GM04503 (cell line): ENCODE data around the gene ZHX3.
"Not testable (repeated sequence)": the region's sequence is repeated elsewhere in the genome, so short reads cannot be mapped to it uniquely, and the experiment has no call there.

Experiments
- DNase-seq: peaks from one replicate; pipeline ENCODE4 v3.0.0-alpha.2; 2012; ENCODE audit warnings: low read depth

Gene ZHX3

GRCh38 chr20:41256516-41256915 lies 61.0 kb downstream of the ZHX3 start:
- DNase-seq = no peak

DNA sequence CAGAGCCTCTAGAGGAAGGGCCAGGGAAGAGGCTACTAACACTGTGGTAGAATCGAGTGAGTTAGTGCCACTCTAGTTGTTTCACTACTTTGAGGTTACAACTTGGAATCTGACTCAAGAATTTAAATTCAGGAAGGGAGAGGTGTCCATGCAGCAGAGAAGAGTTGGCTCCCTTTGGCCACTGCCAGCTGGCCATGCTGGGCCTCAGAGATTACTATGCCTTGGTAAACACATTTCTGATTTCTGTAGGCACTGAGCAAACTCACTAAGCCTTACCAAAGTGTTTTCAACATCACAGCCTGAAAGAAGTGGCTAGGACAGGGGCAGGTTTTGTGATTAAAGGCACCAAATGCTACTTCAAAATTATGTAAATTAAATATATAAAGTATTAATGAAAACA lies 61.9 kb downstream of the ZHX3 start:
- no peak for DNase-seq

DNA sequence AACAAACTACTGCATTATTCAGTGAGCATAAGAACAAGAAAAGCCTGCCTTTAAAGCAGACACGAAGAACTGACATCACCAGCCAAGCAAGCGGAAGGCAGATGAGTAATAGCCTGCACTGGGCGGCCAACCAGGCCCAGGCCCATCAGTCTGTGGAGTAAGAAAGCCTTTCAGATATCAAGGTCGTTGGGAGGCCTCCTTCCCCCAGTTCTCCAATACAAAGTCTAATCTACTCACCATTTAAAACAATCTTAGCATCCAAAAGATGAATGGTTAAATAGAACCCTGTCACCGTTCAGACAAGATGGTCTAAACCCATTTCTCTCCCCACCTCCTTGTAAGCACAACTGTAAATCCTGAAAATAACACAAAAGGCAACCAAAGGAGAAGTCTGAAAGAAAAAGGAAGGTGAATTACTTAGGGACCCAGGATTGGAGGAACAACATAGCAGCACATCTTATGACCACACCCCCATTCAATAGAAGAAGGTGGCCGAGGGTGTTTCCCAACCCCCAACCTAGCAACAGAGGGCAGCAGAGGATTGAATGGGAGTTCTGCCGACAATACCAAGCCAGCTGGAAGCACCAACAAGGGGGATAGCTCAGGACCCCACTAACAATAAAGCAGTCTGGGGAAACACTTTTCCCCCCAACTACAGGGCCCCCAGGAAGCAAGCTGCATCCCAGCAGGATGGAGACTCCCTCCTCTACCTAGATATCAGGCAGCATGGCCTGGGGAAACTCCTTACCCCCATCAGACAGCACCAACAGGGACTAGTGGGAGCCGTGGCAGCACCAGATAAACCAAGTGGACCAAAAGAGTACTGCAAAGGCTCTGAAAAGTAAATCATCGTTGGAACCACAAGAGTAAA lies 67.9 kb downstream of the ZHX3 start:
- peak; percentile 34 for DNase-seq

GRCh38 chr20:41248368-41249024 lies 69.0 kb downstream of the ZHX3 start:
- no peak for DNase-seq

GRCh38 chr20:41247523-41248367 lies 69.8 kb downstream of the ZHX3 start:
- DNase-seq = no peak

- DNase-seq = no peak
These were observed 72.3 kb downstream of the ZHX3 start for GRCh38 chr20:41245086-41245707.

- no peak for DNase-seq
These were observed 74.7 kb downstream of the ZHX3 start for GRCh38 chr20:41242807-41243206.

DNA sequence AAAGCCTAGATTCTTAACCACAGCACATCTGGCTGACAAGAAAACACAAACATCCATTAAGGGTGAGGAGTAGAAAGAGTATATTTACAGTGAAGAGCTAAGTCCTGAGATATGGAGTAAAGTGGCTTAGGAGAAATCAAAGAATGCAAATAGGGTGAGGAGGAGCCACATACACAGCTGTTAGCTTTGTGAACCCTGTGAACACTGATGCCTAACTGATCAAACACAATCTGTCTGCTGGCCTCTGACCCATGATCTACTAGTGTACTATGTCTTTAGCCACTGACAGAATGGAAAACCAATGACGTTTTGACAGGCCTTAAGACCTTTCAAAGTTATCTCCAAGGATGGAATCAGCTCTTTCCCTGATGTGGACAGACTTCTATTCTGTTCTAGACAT lies 75.2 kb downstream of the ZHX3 start:
- no peak for DNase-seq

GRCh38 chr20:41237233-41237632 lies 80.3 kb downstream of the ZHX3 start:
- DNase-seq = not testable (repeated sequence)

- DNase-seq = not testable (repeated sequence)
These were observed 80.7 kb downstream of the ZHX3 start for GRCh38 chr20:41236818-41237217.

GRCh38 chr20:41234546-41234945 lies 83.0 kb downstream of the ZHX3 start:
- DNase-seq = no peak

GRCh38 chr20:41234041-41234440 lies 83.5 kb downstream of the ZHX3 start:
- no peak for DNase-seq

- peak; percentile 77 for DNase-seq
These were observed 84.3 kb downstream of the ZHX3 start for GRCh38 chr20:41232973-41233926.

- DNase-seq = no peak
These were observed 86.4 kb downstream of the ZHX3 start for GRCh38 chr20:41231136-41231535.

DNA sequence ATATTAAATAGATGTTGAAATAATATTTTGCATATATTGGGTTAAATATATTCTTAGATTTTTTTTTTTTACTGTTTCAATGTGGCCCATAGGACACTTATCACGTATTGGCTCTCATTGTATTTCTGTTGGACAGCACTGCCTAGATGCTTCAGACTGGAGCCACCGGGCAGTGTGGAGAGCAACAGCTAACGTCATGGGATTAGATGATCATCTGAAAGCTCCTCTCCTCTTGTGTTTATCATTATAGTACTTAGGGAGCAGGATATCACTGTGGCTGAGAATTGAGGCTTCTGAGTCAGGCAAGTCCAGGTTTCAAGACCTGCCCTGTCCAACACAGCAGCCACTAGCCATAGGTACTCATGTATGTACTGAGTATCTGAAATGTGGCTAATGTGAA lies 87.4 kb downstream of the ZHX3 start:
- DNase-seq = no peak

- DNase-seq = no peak
These were observed 88.3 kb downstream of the ZHX3 start for GRCh38 chr20:41229259-41229658.

- DNase-seq = no peak
These were observed 88.7 kb downstream of the ZHX3 start for GRCh38 chr20:41228858-41229257.

DNA sequence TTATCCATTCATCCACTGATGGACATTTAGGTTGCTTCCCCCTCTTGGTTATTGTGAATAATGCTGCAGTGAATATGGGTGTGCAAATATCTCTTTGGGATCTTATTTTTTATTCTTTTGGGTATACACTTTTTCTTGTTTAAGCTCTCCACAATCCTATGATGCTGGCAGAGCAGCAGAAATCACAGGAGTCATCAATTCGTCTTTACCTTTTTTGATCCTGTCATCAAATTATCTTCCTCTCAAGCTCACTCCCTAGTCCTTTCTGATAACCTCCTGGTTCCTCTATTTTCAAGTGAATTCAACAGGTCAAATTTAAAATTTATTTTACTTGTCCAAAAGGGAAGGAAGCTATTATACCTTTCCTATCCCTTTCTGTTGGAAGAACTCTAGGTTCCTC lies 91.1 kb downstream of the ZHX3 start:
- DNase-seq = no peak

- DNase-seq = no peak
These were observed 92.4 kb downstream of the ZHX3 start for GRCh38 chr20:41225091-41225490.

GRCh38 chr20:41224281-41224680 lies 93.2 kb downstream of the ZHX3 start:
- no peak for DNase-seq

GRCh38 chr20:41223112-41223511 lies 94.4 kb downstream of the ZHX3 start:
- no peak for DNase-seq
